OCI-LY1 (cell line): ENCODE data around the gene VBP1.
"Not testable (repeated sequence)": the region's sequence is repeated elsewhere in the genome, so short reads cannot be mapped to it uniquely, and the experiment has no call there.

Experiments
- H2AFZ ChIP-seq: fragments of 200-600 bp; sonication (generic), shearing (Covaris generic); 2 replicates; pipeline ENCODE4 v1.6.0; 2014; ENCODE audit warnings: antibody characterized with exemption, mild to moderate bottlenecking, low read length
- H3F3A ChIP-seq: fragments of 200-600 bp; sonication (generic), shearing (Covaris generic); 2 replicates; pipeline ENCODE4 v1.6.0; 2014; ENCODE audit warnings: mild to moderate bottlenecking, antibody characterized with exemption, low read length, moderate library complexity; ENCODE audit not compliant: insufficient read depth
- H3K27ac ChIP-seq: fragments of 200-600 bp; sonication (generic); 2 replicates; pipeline ENCODE4 v1.5.1; 2014; ENCODE audit warnings: low read length, mixed run types, mild to moderate bottlenecking, low read depth; ENCODE audit not compliant: poor library complexity, severe bottlenecking
- H3K27me3 ChIP-seq: fragments of 200-600 bp; sonication (generic); 2 replicates; pipeline ENCODE4 v1.6.0; 2014; ENCODE audit warnings: antibody characterized with exemption, mild to moderate bottlenecking, low read length, moderate library complexity; ENCODE audit not compliant: insufficient read depth
- H3K36me3 ChIP-seq: fragments of 200-600 bp; sonication (generic); 2 replicates; pipeline ENCODE4 v1.6.1; 2014; ENCODE audit warnings: mild to moderate bottlenecking, antibody characterized with exemption, low read length, moderate library complexity, mixed read lengths; ENCODE audit not compliant: insufficient read depth
- H3K4me1 ChIP-seq: fragments of 200-600 bp; sonication (generic); 2 replicates; pipeline ENCODE4 v1.5.1; 2014; ENCODE audit warnings: mild to moderate bottlenecking, low read length, moderate library complexity; ENCODE audit not compliant: insufficient read depth, severe bottlenecking
- H3K4me2 ChIP-seq: fragments of 200-600 bp; sonication (generic), shearing (Covaris generic); 2 replicates; pipeline ENCODE4 v1.6.1; 2014; ENCODE audit warnings: low read length
- H3K4me3 ChIP-seq: fragments of 200-600 bp; sonication (generic); 2 replicates; pipeline ENCODE4 v1.5.1; 2014; ENCODE audit warnings: low read length, low read depth, mild to moderate bottlenecking, mixed read lengths; ENCODE audit not compliant: poor library complexity, severe bottlenecking
- H3K79me2 ChIP-seq: fragments of 200-600 bp; shearing (Covaris generic); 2 replicates; pipeline ENCODE4 v1.6.1; 2016; ENCODE audit warnings: mixed run types, low read length, mixed read lengths; ENCODE audit not compliant: insufficient read depth
- H3K9ac ChIP-seq: fragments of 200-600 bp; sonication (generic), shearing (Covaris generic); 2 replicates; pipeline ENCODE4 v1.6.1; 2014; ENCODE audit warnings: mild to moderate bottlenecking, low read length, mixed read lengths
- H3K9me2 ChIP-seq: fragments of 200-600 bp; sonication (generic), shearing (Covaris generic); 2 replicates; pipeline ENCODE4 v1.6.1; 2014; ENCODE audit warnings: low read depth, mild to moderate bottlenecking, low read length, mixed read lengths
- H3K9me3 ChIP-seq: fragments of 200-600 bp; shearing (Covaris generic); 2 replicates; pipeline ENCODE4 v1.6.1; 2014; ENCODE audit warnings: low read length, mixed read lengths
- H4K20me1 ChIP-seq: fragments of 200-600 bp; sonication (generic), shearing (Covaris generic); 2 replicates; pipeline ENCODE4 v1.6.0; 2016; ENCODE audit warnings: mild to moderate bottlenecking, low read length; ENCODE audit not compliant: insufficient read depth
- EZH2 ChIP-seq: fragments of 200-600 bp; sonication (generic), shearing (Covaris generic); IDR thresholded peaks from 2 replicates; pipeline ENCODE4 v1.8.0; 2017; ENCODE audit warnings: borderline replicate concordance, mixed run types, mild to moderate bottlenecking, antibody characterized with exemption, low read length, moderate library complexity, mixed read lengths
- TF ChIP-seq, protein P1 (sequence below): fragments of 200-600 bp; sonication (generic), shearing (Covaris generic); IDR thresholded peaks from 2 replicates; pipeline ENCODE4 v1.5.1; 2017; ENCODE audit warnings: mild to moderate bottlenecking, antibody characterized with exemption, low read length, moderate library complexity, mixed read lengths

VBP1 gene

GRCh38 chrX:155266439-155266838, 50.2 kb downstream of the VBP1 start:
- H3K4me2 ChIP-seq: no peak overlapping the region
- H3K79me2 ChIP-seq: no peaks in the 10 kb centered on the region
- no peak overlapping the region for H2AFZ ChIP-seq
- TF ChIP-seq EZH2: no peak
- TF ChIP-seq, protein P1, sequence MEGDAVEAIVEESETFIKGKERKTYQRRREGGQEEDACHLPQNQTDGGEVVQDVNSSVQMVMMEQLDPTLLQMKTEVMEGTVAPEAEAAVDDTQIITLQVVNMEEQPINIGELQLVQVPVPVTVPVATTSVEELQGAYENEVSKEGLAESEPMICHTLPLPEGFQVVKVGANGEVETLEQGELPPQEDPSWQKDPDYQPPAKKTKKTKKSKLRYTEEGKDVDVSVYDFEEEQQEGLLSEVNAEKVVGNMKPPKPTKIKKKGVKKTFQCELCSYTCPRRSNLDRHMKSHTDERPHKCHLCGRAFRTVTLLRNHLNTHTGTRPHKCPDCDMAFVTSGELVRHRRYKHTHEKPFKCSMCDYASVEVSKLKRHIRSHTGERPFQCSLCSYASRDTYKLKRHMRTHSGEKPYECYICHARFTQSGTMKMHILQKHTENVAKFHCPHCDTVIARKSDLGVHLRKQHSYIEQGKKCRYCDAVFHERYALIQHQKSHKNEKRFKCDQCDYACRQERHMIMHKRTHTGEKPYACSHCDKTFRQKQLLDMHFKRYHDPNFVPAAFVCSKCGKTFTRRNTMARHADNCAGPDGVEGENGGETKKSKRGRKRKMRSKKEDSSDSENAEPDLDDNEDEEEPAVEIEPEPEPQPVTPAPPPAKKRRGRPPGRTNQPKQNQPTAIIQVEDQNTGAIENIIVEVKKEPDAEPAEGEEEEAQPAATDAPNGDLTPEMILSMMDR: no peak
- no peaks in the 10 kb centered on the region for H3K36me3 ChIP-seq
- no peak overlapping the region for H3K9ac ChIP-seq
- H3K4me1 ChIP-seq: peaks cover 17% of the 10 kb centered on the region
- no peak overlapping the region for H3K4me3 ChIP-seq
- H4K20me1 ChIP-seq: no peaks in the 10 kb centered on the region
- no peaks in the 10 kb centered on the region for H3K9me3 ChIP-seq
- no peak overlapping the region for H3K27ac ChIP-seq
- no peaks in the 10 kb centered on the region for H3K27me3 ChIP-seq
- H3F3A ChIP-seq: no peaks in the 10 kb centered on the region
- H3K9me2 ChIP-seq: no peaks in the 10 kb centered on the region

GRCh38 chrX:155267995-155268394, 51.7 kb downstream of the VBP1 start:
- H3K4me2 ChIP-seq, H2AFZ ChIP-seq, H4K20me1 ChIP-seq, H3K9me3 ChIP-seq, H3K4me1 ChIP-seq, H3K36me3 ChIP-seq, H3K9me2 ChIP-seq, H3K79me2 ChIP-seq, H3K27me3 ChIP-seq, H3K27ac ChIP-seq, H3K4me3 ChIP-seq, H3K9ac ChIP-seq, H3F3A ChIP-seq: not testable (repeated sequence)

- Histone ChIP-seq H3K4me2 (no peak overlapping the region), H3K36me3 (no peaks in the 10 kb centered on the region), H3K27me3 (no peaks in the 10 kb centered on the region), H3K9ac (no peak overlapping the region), H3K9me2 (no peaks in the 10 kb centered on the region), H3K27ac (no peak overlapping the region), H3K79me2 (no peaks in the 10 kb centered on the region), H3K4me1 (no peaks in the 10 kb centered on the region), H3K4me3 (no peak overlapping the region), H2AFZ (no peak overlapping the region), H3F3A (no peaks in the 10 kb centered on the region), H4K20me1 (no peaks in the 10 kb centered on the region), H3K9me3 (no peaks in the 10 kb centered on the region)
- TF ChIP-seq, protein P1: no peak
- no peak for TF ChIP-seq EZH2
Measured at GRCh38 chrX:155270969-155271368, 54.7 kb downstream of the VBP1 start.

- H3F3A ChIP-seq: no peaks in the 10 kb centered on the region
- no peaks in the 10 kb centered on the region for H3K36me3 ChIP-seq
- H3K4me3 ChIP-seq: no peak overlapping the region
- no peaks in the 10 kb centered on the region for H3K9me3 ChIP-seq
- H3K27ac ChIP-seq: no peak overlapping the region
- no peaks in the 10 kb centered on the region for H3K4me1 ChIP-seq
- H3K27me3 ChIP-seq: no peaks in the 10 kb centered on the region
- no peak overlapping the region for H3K9ac ChIP-seq
- H3K4me2 ChIP-seq: no peak overlapping the region
- H4K20me1 ChIP-seq: no peaks in the 10 kb centered on the region
- H2AFZ ChIP-seq: no peak overlapping the region
- no peak for TF ChIP-seq EZH2
- TF ChIP-seq, protein P1: no peak
- H3K9me2 ChIP-seq: no peaks in the 10 kb centered on the region
- no peaks in the 10 kb centered on the region for H3K79me2 ChIP-seq
Measured at GRCh38 chrX:155279873-155280272, 63.6 kb downstream of the VBP1 start.
